ENCODE measurements around the gene OGFOD2. TPM values are rescaled to one million over a fixed set of nuclear protein-coding genes. Genes with fewer than 3 reads are reported as not detected.

OGFOD2 gene
- total and polyA plus RNA-seq, 2 of the 13 experiments (the other 11 are each of a cell fraction or from before 2014, with no cell fraction given) = 13.2 to 14.6 TPM

- TF ChIP-seq, protein P1, sequence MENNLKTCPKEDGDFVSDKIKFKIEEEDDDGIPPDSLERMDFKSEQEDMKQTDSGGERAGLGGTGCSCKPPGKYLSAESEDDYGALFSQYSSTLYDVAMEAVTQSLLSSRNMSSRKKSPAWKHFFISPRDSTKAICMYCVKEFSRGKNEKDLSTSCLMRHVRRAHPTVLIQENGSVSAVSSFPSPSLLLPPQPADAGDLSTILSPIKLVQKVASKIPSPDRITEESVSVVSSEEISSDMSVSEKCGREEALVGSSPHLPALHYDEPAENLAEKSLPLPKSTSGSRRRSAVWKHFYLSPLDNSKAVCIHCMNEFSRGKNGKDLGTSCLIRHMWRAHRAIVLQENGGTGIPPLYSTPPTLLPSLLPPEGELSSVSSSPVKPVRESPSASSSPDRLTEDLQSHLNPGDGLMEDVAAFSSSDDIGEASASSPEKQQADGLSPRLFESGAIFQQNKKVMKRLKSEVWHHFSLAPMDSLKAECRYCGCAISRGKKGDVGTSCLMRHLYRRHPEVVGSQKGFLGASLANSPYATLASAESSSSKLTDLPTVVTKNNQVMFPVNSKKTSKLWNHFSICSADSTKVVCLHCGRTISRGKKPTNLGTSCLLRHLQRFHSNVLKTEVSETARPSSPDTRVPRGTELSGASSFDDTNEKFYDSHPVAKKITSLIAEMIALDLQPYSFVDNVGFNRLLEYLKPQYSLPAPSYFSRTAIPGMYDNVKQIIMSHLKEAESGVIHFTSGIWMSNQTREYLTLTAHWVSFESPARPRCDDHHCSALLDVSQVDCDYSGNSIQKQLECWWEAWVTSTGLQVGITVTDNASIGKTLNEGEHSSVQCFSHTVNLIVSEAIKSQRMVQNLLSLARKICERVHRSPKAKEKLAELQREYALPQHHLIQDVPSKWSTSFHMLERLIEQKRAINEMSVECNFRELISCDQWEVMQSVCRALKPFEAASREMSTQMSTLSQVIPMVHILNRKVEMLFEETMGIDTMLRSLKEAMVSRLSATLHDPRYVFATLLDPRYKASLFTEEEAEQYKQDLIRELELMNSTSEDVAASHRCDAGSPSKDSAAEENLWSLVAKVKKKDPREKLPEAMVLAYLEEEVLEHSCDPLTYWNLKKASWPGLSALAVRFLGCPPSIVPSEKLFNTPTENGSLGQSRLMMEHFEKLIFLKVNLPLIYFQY (CRISPR knock-in tag; IDR thresholded peaks at IDR 0.05; ENCODE audit: borderline replicate concordance) = peak; percentile 32; the same call in 1 of the 2 replicates
- TF ChIP-seq, protein P2, sequence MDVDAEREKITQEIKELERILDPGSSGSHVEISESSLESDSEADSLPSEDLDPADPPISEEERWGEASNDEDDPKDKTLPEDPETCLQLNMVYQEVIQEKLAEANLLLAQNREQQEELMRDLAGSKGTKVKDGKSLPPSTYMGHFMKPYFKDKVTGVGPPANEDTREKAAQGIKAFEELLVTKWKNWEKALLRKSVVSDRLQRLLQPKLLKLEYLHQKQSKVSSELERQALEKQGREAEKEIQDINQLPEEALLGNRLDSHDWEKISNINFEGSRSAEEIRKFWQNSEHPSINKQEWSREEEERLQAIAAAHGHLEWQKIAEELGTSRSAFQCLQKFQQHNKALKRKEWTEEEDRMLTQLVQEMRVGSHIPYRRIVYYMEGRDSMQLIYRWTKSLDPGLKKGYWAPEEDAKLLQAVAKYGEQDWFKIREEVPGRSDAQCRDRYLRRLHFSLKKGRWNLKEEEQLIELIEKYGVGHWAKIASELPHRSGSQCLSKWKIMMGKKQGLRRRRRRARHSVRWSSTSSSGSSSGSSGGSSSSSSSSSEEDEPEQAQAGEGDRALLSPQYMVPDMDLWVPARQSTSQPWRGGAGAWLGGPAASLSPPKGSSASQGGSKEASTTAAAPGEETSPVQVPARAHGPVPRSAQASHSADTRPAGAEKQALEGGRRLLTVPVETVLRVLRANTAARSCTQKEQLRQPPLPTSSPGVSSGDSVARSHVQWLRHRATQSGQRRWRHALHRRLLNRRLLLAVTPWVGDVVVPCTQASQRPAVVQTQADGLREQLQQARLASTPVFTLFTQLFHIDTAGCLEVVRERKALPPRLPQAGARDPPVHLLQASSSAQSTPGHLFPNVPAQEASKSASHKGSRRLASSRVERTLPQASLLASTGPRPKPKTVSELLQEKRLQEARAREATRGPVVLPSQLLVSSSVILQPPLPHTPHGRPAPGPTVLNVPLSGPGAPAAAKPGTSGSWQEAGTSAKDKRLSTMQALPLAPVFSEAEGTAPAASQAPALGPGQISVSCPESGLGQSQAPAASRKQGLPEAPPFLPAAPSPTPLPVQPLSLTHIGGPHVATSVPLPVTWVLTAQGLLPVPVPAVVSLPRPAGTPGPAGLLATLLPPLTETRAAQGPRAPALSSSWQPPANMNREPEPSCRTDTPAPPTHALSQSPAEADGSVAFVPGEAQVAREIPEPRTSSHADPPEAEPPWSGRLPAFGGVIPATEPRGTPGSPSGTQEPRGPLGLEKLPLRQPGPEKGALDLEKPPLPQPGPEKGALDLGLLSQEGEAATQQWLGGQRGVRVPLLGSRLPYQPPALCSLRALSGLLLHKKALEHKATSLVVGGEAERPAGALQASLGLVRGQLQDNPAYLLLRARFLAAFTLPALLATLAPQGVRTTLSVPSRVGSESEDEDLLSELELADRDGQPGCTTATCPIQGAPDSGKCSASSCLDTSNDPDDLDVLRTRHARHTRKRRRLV (CRISPR knock-in tag; IDR thresholded peaks at IDR 0.05) = no peak; the same call in 1 of the 2 replicates
- TF ChIP-seq YEATS2 (CRISPR knock-in tag; IDR thresholded peaks at IDR 0.05; ENCODE audit: borderline replicate concordance) (peak; percentile 65; the same call in 1 of the 2 replicates), ATAD3A (CRISPR knock-in tag; IDR thresholded peaks at IDR 0.05) (no peak), MYPOP (CRISPR knock-in tag; IDR thresholded peaks at IDR 0.05) (no peak), ZNF598 (CRISPR knock-in tag; IDR thresholded peaks at IDR 0.05; ENCODE audit: borderline replicate concordance) (peak; percentile 82; the same call in 1 of the 2 replicates), USF2 (IDR thresholded peaks at IDR 0.05; ENCODE audit: low read depth, low read length) (no peak), USF2 (CRISPR knock-in tag; IDR thresholded peaks at IDR 0.05; ENCODE audit: borderline replicate concordance) (no peak), BRD4 (CRISPR knock-in tag; IDR thresholded peaks at IDR 0.05) (peak; percentile 68; the same call in 1 of the 2 replicates), FOXO1 (CRISPR knock-in tag; IDR thresholded peaks at IDR 0.05) (peak; percentile 60), KMT2B (CRISPR knock-in tag; IDR thresholded peaks at IDR 0.05) (peak; percentile 71), FOXC1 (CRISPR knock-in tag; IDR thresholded peaks at IDR 0.05; ENCODE audit: borderline replicate concordance) (peak; percentile 74; the same call in 1 of the 2 replicates), ZNF207 (IDR thresholded peaks at IDR 0.05; ENCODE audit: borderline replicate concordance) (no peak)
- TF ChIP-seq, protein P3, sequence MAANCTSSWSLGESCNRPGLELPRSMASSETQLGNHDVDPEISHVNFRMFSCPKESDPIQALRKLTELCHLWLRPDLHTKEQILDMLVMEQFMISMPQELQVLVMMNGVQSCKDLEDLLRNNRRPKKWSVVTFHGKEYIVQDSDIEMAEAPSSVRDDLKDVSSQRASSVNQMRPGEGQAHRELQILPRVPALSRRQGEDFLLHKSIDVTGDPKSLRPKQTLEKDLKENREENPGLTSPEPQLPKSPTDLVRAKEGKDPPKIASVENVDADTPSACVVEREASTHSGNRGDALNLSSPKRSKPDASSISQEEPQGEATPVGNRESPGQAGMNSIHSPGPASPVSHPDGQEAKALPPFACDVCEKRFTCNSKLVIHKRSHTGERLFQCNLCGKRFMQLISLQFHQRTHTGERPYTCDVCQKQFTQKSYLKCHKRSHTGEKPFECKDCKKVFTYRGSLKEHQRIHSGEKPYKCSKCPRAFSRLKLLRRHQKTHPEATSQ (CRISPR knock-in tag; IDR thresholded peaks at IDR 0.05; ENCODE audit: borderline replicate concordance) = peak; percentile 52; the same call in 1 of the 2 replicates
Measured at GRCh38 chr12:122984612-122985337, 9.7 kb downstream of the OGFOD2 start (continued).

All from HepG2 (cell line).